ENCODE results near the gene SCAF11. TPM values are rescaled to one million over a fixed set of nuclear protein-coding genes. Genes with fewer than 3 reads are reported as not detected.
A peak's percentile ranks its signal among the peaks of the same experiment; 100 is the strongest.

Gene SCAF11
- total RNA-seq, 1 experiment from 2014 or later, result 79.8 TPM

GRCh38 chr12:45991284-45992249 lies 1.2 kb upstream of the SCAF11 start (continued):
- TF ChIP-seq ZBTB33 (IDR thresholded peaks at IDR 0.05; ENCODE audit: extremely low read depth, insufficient replicate concordance, low read length) (no peak), FOSL1 (IDR thresholded peaks at IDR 0.05; ENCODE audit: low read depth) (no peak), SRF (IDR thresholded peaks at IDR 0.05; ENCODE audit: low read depth) (no peak), RAD21 (IDR thresholded peaks at IDR 0.05; ENCODE audit: low read depth) (no peak)

GRCh38 chr12:45989721-45990467 lies 480 bp downstream of the SCAF11 start:
- Histone ChIP-seq H3K27me3 (ENCODE audit: insufficient read depth, low read length) (no peaks in the 10 kb centered on the region), H3K4me1 (ENCODE audit: control insufficient read depth in 1 of 2, insufficient read depth in 2 of 2, low read length in 2 of 2) (peaks cover 13 to 22% of the 10 kb centered on the region in 2 experiments), H3K36me3 (ENCODE audit: control insufficient read depth in 1 of 2, insufficient read depth in 2 of 2, low read length in 2 of 2) (peaks cover 0 to 4% of the 10 kb centered on the region in 2 experiments; a peak in 1 of 4 replicates), H3K9me2 (ENCODE audit: insufficient read depth) (no peaks in the 10 kb centered on the region), H2AFZ (ENCODE audit: low read depth, low read length, poor library complexity, severe bottlenecking) (no peak overlapping the region), H3K9ac (ENCODE audit: low read length) (peak overlapping the region; percentile 94), H3K4me3 (replicated peaks in 1 of 2; ENCODE audit: low read depth in 1 of 2, low read length in 2 of 2) (peak overlapping the region; percentile 85 to 89), H3K9me3 (ENCODE audit: control insufficient read depth in 1 of 2, insufficient read depth in 1 of 2, low read depth in 1 of 2, low read length in 2 of 2) (no peaks in the 10 kb centered on the region), H3K4me2 (ENCODE audit: low read length) (peak overlapping the region; percentile 90), H3K27ac (ENCODE audit: low read depth, low read length) (peak overlapping the region; percentile 98), H4K20me1 (ENCODE audit: insufficient read depth) (peaks cover 10% of the 10 kb centered on the region; the same call in 1 of the 2 replicates), H3K79me2 (ENCODE audit: insufficient read depth, low read length) (peaks cover 55% of the 10 kb centered on the region)
- BruUV-seq (replicated peaks), result no TSS peak
- RAD21 ChIA-PET (ENCODE audit: low non-redundant PET in 1 of 2, low total read pairs in 2 of 2, uncharacterized antibody in 2 of 2, unreplicated experiment in 2 of 2), result interaction anchor here in 1 of 2 experiments (0.7 kb wide), 1 partner anchor 1725 kb away, joined by 9 read pairs; no protein-coding TSS in a partner anchor
- POLR2A ChIA-PET, result interaction anchor here (1.3 kb wide), 2 partner anchors 262 to 378 kb away, joined by 3 to 4 read pairs; no protein-coding TSS in a partner anchor
- intact Hi-C loops (cut with micrococcal nuclease), result loop anchor here (2.0 to 10.0 kb wide), 7 partner anchors 225 to 1032 kb away; partner anchors contain the start of genes ARID2 and SLC38A1
- ATAC-seq (peak; percentile 51), DNase-seq (ENCODE audit: low read depth, low spot score) (peak; percentile 28)
- CTCF ChIA-PET, result interaction anchor here (1.3 kb wide), 1 partner anchor 261 kb away, joined by 3 read pairs; no protein-coding TSS in a partner anchor
- TF ChIP-seq EZH2 (IDR thresholded peaks at IDR 0.05) (no peak), CTCF (IDR thresholded peaks at IDR 0.05 in 2 of 3, conservative IDR thresholded peaks at IDR 0.05 in 1 of 3; ENCODE audit: borderline replicate concordance in 1 of 3, insufficient read depth in 1 of 3, low read depth in 2 of 3, low read length in 2 of 3) (no peak), MAX (IDR thresholded peaks at IDR 0.05) (no peak; the same call in 1 of the 2 replicates), POLR2A (IDR thresholded peaks at IDR 0.05; ENCODE audit: borderline replicate concordance, extremely low read depth, insufficient read depth, insufficient read length) (no peak), CEBPB (IDR thresholded peaks at IDR 0.05; ENCODE audit: low read depth) (no peak), EZH2phosphoT487 (IDR thresholded peaks at IDR 0.05; ENCODE audit: borderline replicate concordance) (no peak), REST (IDR thresholded peaks at IDR 0.05; ENCODE audit: low read depth) (no peak), JUND (IDR thresholded peaks at IDR 0.05) (no peak), EGR1 (IDR thresholded peaks at IDR 0.05; ENCODE audit: low read depth) (no peak), CBX3 (IDR thresholded peaks at IDR 0.05; ENCODE audit: low read depth) (peak; percentile 24; the same call in 1 of the 2 replicates)

Measured in HCT116 (cell line).